GM18861 (cell line): Measurements from ENCODE around the gene NATD1.

ENCODE experiments used
- ATAC-seq: cut with Tn5 transposase; IDR thresholded peaks from one replicate; pipeline ENCODE4 v1.9.1; 2021; ENCODE audit not compliant: unreplicated experiment

The NATD1 gene

GRCh38 chr17:21275579-21276263 lies 22.5 kb upstream of the NATD1 start:
- ATAC-seq = peak; percentile 82

GRCh38 chr17:21275047-21275578 lies 21.9 kb upstream of the NATD1 start:
- ATAC-seq = no peak

DNA sequence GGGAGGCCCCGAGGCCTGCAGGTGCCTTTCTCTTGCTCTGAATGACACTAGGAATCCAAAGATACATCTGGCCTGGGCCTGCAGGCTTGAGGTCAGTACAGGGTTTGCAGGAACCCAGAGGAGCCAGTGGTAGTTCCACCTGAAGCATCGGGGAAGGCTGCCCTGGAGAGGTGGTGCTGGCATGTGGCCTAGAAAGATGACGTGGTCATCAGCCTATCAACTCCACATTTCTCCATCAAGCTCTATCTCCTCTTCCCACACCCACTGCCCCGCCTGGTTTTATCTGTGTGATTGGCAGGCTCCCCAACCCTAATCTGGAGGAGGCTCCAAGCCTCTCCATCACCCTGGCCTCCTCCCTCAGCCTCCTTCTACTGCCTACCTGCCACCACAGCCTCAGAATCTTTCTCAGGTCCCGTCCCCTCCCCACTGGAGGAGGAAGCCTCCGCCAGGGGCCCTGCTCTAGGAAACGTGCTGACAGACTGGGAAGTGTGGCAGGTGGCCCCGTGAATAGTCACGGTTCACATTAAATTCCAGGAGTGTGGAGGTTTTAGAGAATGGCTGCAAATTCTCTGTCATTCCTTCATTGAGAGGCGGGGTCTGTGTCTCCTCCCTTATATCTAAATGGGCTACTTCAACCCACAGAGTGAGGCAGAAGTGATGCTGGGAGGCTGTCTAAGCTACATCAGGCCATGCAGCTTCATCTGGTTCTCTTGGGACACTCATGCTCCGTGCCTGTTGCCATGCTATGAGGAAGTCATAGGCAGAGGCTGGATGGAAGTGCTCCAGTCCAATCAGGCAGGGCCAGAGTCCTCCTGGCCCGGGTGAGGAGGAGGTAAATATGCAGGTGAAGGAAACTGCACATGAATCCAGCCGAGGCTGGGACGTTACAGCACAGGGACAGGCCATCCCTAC lies 19.9 kb upstream of the NATD1 start:
- no peak for ATAC-seq

DNA sequence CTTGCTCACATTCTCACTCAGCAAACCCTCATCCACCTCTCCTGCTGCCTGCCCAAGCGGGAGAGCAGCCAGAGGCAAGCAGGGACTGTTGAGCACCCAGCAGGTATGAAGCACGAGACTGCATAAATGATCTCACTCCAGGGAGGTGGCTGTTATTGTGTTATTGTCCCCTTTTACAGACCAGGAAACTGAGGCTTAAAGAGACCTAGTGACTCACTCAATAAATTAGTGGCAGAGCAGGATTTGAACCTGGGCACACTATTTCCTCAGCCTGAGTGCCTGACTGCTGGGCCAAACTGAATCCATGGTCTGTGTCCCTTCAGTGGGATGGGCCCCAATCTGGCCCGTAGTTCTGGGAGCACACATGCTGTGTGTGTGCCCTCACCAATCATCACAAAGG lies 19.0 kb upstream of the NATD1 start:
- ATAC-seq = no peak

GRCh38 chr17:21271454-21272183 lies 18.4 kb upstream of the NATD1 start:
- ATAC-seq = no peak

GRCh38 chr17:21269394-21269793 lies 16.2 kb upstream of the NATD1 start:
- ATAC-seq = no peak

GRCh38 chr17:21268596-21269188 lies 15.5 kb upstream of the NATD1 start:
- ATAC-seq = no peak

- no peak for ATAC-seq
These were observed 10.2 kb upstream of the NATD1 start for GRCh38 chr17:21263376-21263775.

DNA sequence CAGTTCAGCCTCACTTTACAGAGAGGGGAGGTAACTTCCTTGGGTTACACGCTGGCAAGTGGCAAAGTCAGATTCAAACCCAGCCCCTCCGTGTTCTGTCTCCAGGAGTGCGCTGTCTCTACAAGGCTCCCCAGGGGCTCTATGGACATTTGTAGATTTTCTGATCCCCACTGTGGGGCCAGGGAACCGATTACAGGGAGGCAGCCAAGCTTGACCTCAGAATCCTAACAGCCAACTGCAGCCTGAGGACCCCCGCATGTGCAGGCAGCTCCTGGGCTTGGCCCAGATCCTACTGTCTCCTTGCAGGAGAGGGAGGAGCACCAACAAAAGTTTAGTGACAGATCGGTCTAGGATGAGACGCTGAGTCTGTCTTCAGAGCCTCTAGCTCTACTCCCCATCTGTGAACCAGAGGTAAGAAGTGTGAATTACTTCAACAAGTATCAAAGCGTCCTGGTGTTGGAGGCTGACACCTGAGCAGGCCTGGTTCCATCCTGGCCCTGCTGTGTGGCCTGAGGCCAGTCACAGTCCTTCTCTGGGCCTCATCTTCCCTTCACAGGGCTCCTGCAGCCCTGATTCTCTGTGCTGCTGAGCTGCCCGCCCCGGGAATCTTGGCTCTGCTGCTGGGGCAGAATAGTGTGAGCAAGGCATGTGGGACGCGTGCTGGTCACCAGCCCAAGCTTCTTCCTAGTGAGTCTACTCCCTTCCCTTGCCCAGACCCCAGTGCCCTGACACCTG lies 9.2 kb upstream of the NATD1 start:
- ATAC-seq = no peak

DNA sequence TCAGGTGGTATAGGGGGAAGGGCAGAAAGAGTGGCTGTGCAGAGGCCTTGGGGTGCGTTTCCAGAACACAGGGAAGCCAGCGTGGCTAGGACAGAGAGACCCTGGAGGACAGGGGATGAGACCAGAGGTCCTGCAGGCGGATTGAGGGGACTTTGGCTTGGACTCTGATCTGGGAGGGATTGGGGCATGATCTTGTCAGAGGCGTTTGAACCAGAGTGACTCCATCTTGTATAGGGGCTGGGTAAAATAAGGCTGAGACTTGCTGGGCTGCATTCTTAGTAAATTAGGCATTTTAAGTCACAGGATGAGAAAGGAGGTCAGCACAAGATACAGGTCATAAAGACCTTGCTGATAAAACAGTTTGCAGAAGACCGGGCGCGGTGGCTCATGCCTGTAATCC lies 5.4 kb upstream of the NATD1 start:
- no peak for ATAC-seq

DNA sequence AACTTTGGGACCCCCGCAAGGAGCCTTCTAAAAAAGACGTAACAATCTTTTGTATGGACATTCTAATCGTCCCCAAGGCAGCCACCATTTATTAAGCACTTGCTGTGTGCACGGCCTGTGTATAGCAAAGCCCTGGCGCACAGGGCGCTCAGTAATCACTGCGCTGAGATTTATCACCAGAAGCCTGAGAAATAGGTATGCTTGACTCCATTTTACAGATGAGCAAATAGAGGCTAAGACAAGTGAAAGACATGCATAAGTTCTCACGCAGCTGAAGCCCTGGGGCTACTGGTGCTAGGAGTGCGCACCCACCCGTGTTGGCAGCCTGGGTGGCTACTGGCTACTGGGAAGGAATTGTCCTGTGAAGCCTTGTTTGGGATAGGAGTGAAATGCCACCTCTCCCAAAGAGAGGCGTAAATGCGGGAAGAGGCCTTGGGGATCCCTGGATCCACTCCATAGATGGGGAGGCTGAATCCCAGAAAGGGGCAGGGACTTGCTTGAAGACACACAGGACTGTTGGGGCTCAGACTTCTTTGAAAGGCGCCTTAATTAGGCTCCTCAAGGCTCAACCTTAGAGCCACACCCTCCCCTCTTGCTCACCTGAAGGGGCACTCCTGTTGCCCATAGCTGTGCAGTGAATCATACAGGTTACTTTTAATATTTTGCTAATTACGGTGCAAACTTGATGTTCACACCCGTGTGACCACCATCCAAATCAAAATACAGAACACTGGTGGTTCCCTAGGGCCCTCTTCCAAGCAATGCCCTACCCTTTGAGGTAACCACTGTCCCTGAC lies 634 bp upstream of the NATD1 start:
- ATAC-seq = peak; percentile 11

GRCh38 chr17:21252289-21252795 lies 868 bp downstream of the NATD1 start:
- ATAC-seq = no peak

DNA sequence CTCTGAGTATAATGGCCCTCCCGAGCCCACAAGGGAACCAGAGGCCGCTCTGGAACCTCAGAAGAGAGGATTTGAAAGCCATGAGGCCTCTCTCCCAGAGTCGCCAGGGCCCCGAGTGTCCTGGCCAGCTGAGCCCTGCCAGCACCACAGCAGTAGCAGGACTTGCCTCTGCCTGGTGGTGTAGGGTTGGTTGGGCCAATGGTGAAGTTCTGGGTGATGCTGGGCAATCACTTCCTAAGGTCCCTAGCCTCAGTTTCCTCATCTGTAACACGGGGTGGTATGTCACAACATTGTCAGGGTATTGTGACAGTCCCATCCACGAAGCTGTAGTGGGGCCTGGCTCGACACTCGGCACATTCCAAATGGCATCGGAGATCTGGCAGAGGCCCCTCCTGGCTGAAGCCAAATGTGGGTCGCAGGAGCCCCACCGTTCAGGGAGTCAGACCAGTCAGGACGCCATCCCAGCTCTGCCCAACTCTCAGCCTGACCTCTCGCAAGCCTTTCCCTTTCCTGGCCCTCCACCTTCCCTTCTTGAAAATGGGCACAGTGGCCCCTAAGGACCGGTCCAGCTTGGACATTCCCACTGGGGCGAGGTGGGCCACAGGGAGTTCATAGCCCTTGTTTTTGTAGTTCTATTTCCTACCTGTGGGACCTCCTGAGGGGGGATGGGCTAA lies 1.7 kb downstream of the NATD1 start:
- no peak for ATAC-seq

DNA sequence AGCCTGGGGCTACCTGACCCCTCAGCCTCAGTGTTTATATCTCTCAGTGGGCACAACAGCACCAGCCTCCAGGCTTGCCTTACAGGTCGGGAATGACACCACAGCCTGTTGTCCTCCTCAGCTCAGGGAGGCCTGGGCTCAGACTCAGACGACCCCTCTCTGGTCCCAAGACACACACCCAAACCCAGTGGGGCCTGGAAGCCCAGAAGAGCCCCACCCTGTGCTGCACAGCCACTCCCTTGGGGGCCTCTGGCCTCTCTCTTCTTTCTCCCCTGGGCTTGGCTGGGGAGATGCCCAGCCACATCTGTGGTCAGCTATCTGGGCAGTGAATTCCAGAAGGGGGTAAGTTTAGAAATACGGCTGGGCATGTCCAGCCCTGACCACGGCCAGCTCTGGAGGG lies 2.4 kb downstream of the NATD1 start:
- no peak for ATAC-seq

DNA sequence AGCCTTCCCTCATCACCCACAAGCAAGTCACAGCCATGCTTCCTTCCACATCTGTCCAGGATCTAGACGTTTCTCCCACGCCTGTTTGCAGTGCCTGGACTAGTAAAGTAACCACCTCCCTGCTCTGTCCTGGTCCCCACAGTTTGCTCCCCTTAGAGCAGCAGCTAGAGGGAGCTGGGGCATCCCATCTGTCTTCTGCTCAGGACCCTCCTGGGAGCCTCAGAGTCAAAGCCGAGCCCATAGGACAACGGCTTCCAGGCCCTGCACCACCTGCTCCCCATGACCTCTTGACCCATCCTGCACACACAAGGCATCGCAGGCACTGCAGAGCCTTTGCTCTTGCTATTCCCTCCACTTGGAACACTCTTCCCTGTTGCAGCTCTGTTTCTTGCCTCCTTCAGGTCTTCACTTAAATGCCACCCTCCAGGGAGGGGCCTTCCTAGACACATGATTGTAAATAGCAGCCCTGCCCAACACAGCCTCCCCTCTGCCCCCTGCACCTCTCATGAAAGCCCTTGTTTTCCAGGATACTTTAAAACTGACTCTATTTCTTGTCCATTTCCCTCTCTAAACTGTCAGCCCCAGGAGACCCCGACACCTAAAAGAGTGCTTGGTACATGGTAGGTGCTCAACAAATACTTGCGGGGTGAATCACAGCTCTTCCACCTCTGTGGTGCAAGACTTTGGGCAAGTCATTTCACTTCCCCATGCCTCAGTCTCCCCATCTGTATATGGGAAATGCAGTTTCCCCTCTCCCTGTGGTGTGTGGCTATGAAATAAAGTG lies 3.1 kb downstream of the NATD1 start:
- no peak for ATAC-seq

- no peak for ATAC-seq
These were observed 4.0 kb downstream of the NATD1 start for GRCh38 chr17:21249086-21249795.

DNA sequence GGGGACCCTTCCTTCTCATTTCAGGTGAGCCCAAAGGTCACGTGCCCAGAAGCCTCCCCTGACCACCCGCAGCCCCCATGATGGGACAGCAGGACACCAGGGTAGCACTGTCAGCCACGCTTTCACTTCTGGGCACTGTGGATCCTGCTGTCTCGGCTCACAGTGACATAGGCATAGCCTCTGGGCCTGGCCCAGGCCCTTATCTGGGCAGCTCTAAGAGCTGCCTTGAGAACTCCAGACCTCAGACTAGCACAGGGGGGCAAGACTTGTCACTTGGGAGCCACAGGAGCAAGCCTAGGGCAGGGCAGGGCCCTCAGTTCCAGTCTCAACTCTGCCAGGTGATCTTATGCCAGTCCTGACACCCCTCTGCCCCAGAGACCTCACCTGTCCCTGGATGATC lies 4.7 kb downstream of the NATD1 start:
- no peak for ATAC-seq
